SK-N-SH (cell line): Measurements from ENCODE around the gene SMCO2. TPM values are rescaled to one million over a fixed set of nuclear protein-coding genes. Genes with fewer than 3 reads are reported as not detected.
"Not testable (repeated sequence)": the region's sequence is repeated elsewhere in the genome, so short reads cannot be mapped to it uniquely, and the experiment has no call there.

Experiments
- CTCF ChIA-PET: fragments of 300-600, 350-600 bp; formaldehyde crosslinking; extraction: SDS; loops from one replicate; lab custom pipeline; 2021; lab: Yijun Ruan, JAX
- POLR2A ChIA-PET: fragments of 350-600 bp; sonication (Branson Sonifier 250); formaldehyde crosslinking; extraction: SDS; loops from one replicate; lab custom pipeline; 2020; ENCODE audit warnings: antibody characterized with exemption, inconsistent platforms; lab: Yijun Ruan, JAX
- DNase-seq: peaks from one replicate; pipeline ENCODE4 v3.0.0; 2012
- H2AFZ ChIP-seq: fragments of 200-600 bp; sonication (generic); 2 replicates; pipeline ENCODE4 v1.8.1; 2016; ENCODE audit warnings: antibody characterized with exemption, mild to moderate bottlenecking, low read depth
- H3F3A ChIP-seq: fragments of 200-600 bp; sonication (generic); replicated peaks from 2 replicates; pipeline ENCODE3; 2016; ENCODE audit warnings: antibody characterized with exemption, mild to moderate bottlenecking; ENCODE audit not compliant: insufficient read depth
- H3K27ac ChIP-seq, 2 experiments: fragments of 200-500 bp in 1 of 2; fragments of 200-600 bp in 1 of 2; sonication (Bioruptor generic) in 1 of 2; sonication (generic), shearing (Covaris generic) in 1 of 2; 2 replicates each; pipeline versions ENCODE4 v1.5.1 to v1.6.1; 2014 to 2016; ENCODE audit warnings: low read depth in 2 of 2, inconsistent platforms in 1 of 2, low read length in 1 of 2, mild to moderate bottlenecking in 1 of 2, mixed read lengths in 1 of 2
- H3K27me3 ChIP-seq: fragments of 200-600 bp; sonication (generic), shearing (Covaris generic); 2 replicates; pipeline ENCODE4 v1.6.1; 2016; ENCODE audit warnings: mixed run types; ENCODE audit not compliant: insufficient read depth
- H3K36me3 ChIP-seq, 2 experiments: fragments of 200-500 bp in 1 of 2; fragments of 200-600 bp in 1 of 2; sonication (Bioruptor generic) in 1 of 2; sonication (generic) in 1 of 2; replicated peaks in 1 of 2; 2 replicates each; pipeline versions ENCODE3 to v1.5.1; 2014 to 2016; ENCODE audit warnings: low read length in 1 of 2, mild to moderate bottlenecking in 1 of 2; ENCODE audit not compliant: insufficient read depth in 2 of 2, control insufficient read depth in 1 of 2
- H3K4me1 ChIP-seq, 2 experiments: fragments of 200-500 bp in 1 of 2; fragments of 200-600 bp in 1 of 2; sonication (Bioruptor generic) in 1 of 2; sonication (generic), shearing (Covaris generic) in 1 of 2; 2 replicates each; pipeline versions ENCODE4 v1.5.1 to v1.6.1; 2014 to 2016; ENCODE audit warnings: low read depth in 1 of 2, low read length in 1 of 2, mixed run types in 1 of 2; ENCODE audit not compliant: insufficient read depth in 2 of 2, control insufficient read depth in 1 of 2
- H3K4me2 ChIP-seq: fragments of 200-600 bp; sonication (generic), shearing (Covaris generic); 2 replicates; pipeline ENCODE4 v1.6.1; 2017; ENCODE audit warnings: mixed run types
- H3K4me3 ChIP-seq, 2 experiments: fragments of 200-500 bp in 1 of 2; fragments of 200-600 bp in 1 of 2; sonication (Bioruptor generic) in 1 of 2; sonication (generic), shearing (Covaris generic) in 1 of 2; 2 replicates each; pipeline versions ENCODE4 v1.5.1 to v1.8.1; 2014 to 2016; ENCODE audit warnings: low read depth in 2 of 2, inconsistent platforms in 1 of 2, low read length in 1 of 2, mild to moderate bottlenecking in 1 of 2, mixed read lengths in 1 of 2, moderate library complexity in 1 of 2
- H3K79me2 ChIP-seq: fragments of 200-600 bp; sonication (generic); 2 replicates; pipeline ENCODE4 v1.8.1; 2017; ENCODE audit warnings: mild to moderate bottlenecking; ENCODE audit not compliant: insufficient read depth
- H3K9ac ChIP-seq: fragments of 200-600 bp; sonication (generic); 2 replicates; pipeline ENCODE4 v1.6.1; 2017; ENCODE audit warnings: mixed run types
- H3K9me2 ChIP-seq: fragments of 200-600 bp; sonication (generic); 2 replicates; pipeline ENCODE4 v1.6.1; 2017; ENCODE audit warnings: mixed run types
- H3K9me3 ChIP-seq: fragments of 200-600 bp; sonication (generic); 2 replicates; pipeline ENCODE4 v1.6.1; 2017; ENCODE audit warnings: mixed run types, mild to moderate bottlenecking, moderate library complexity
- H4K20me1 ChIP-seq: fragments of 200-600 bp; sonication (generic); 2 replicates; pipeline ENCODE4 v1.6.1; 2017; ENCODE audit warnings: mild to moderate bottlenecking, mixed run types; ENCODE audit not compliant: insufficient read depth
- FOSL2 ChIP-seq: IDR thresholded peaks from 2 replicates; pipeline ENCODE4 v1.4.0; 2012; ENCODE audit warnings: low read depth, mild to moderate bottlenecking, moderate library complexity, borderline replicate concordance
- FOXM1 ChIP-seq: IDR thresholded peaks from 2 replicates; pipeline ENCODE4 v1.4.0; 2012; ENCODE audit warnings: low read depth, mild to moderate bottlenecking
- TCF12 ChIP-seq: IDR thresholded peaks from 2 replicates; pipeline ENCODE4 v1.4.0; 2012
- WGBS: methylation state at CpG from one replicate; pipeline ENCODE4 v1.1.6; 2017; ENCODE audit warnings: low lambda C conversion rate; 5-methylcytosine and 5-hydroxymethylcytosine counted together
- polyA plus RNA-seq, 3 experiments: library from polyadenylated mRNA; depleted of rRNA; stranded (reverse); fragments of >200 nt; gene quantifications; 2 replicates each; pipeline ENCODE4 v1.2.3, GENCODE V29; 2012

The SMCO2 gene
- polyA plus RNA-seq, 1 of the 3 experiments (the other 2 are of a cell fraction): 0.21 TPM

- peak overlapping the region in 1 of 2 experiments; percentile 68; a peak in 1 of 4 replicates for H3K27ac ChIP-seq
- no peaks in the 10 kb centered on the region for H3K9me2 ChIP-seq
- peaks cover 0 to 24% of the 10 kb centered on the region in 2 experiments; a peak in 2 of 4 replicates for H3K4me1 ChIP-seq
- peaks cover 70% of the 10 kb centered on the region for H4K20me1 ChIP-seq
- peaks cover 100% of the 10 kb centered on the region for H3K79me2 ChIP-seq
- no peak overlapping the region for H3K9ac ChIP-seq
- peaks cover 21% of the 10 kb centered on the region for H3F3A ChIP-seq
- WGBS: 94% methylated on average over 8 of the region's 8 CpGs
- peaks cover 8 to 21% of the 10 kb centered on the region in 2 experiments for H3K36me3 ChIP-seq
- no peaks in the 10 kb centered on the region for H3K27me3 ChIP-seq
- ChIA-PET CTCF (interaction anchor here (1.3 kb wide), 1 partner anchor 21 kb away, joined by 3 read pairs; no protein-coding TSS in a partner anchor), POLR2A (no interaction called here)
- no peak for DNase-seq
- H3K4me2 ChIP-seq: no peak overlapping the region
- H3K4me3 ChIP-seq: 0 out of 4 replicates have a peak overlapping the region, but pooled peaks of 1 of the 2 experiments have one; percentile 5
- no peaks in the 10 kb centered on the region for H3K9me3 ChIP-seq
- no peak overlapping the region for H2AFZ ChIP-seq
- no peak for TF ChIP-seq FOXM1
Observed at GRCh38 chr12:27541031-27541719, 94.6 kb downstream of the SMCO2 start.

- no peak for DNase-seq
- Histone ChIP-seq H3K4me2 (peak overlapping the region; percentile 15; the same call in 1 of the 2 replicates), H3K27me3 (no peaks in the 10 kb centered on the region), H3K79me2 (peaks cover 100% of the 10 kb centered on the region), H3K4me1 (peaks cover 0 to 25% of the 10 kb centered on the region in 2 experiments; a peak in 2 of 4 replicates), H3K27ac (peak overlapping the region in 1 of 2 experiments; percentile 68; a peak in 2 of 4 replicates), H3K9me2 (no peaks in the 10 kb centered on the region), H3K9ac (peak overlapping the region; percentile 13; the same call in 1 of the 2 replicates), H3F3A (peaks cover 29% of the 10 kb centered on the region), H3K4me3 (no peak overlapping the region), H3K36me3 (peaks cover 0 to 14% of the 10 kb centered on the region in 2 experiments), H3K9me3 (no peaks in the 10 kb centered on the region), H4K20me1 (peaks cover 55% of the 10 kb centered on the region), H2AFZ (no peak overlapping the region)
- CTCF ChIA-PET: interaction anchor here (0.7 to 1.3 kb wide), 2 partner anchors 20 to 34 kb away, joined by 3 read pairs; no protein-coding TSS in a partner anchor
- WGBS: 67% methylated on average over 5 of the region's 5 CpGs
- TF ChIP-seq FOSL2 (no peak; the same call in 1 of the 2 replicates), TCF12 (peak; percentile 11; the same call in 1 of the 2 replicates)
- POLR2A ChIA-PET: no interaction called here
Observed at GRCh38 chr12:27542628-27543027, 96.1 kb downstream of the SMCO2 start.

GRCh38 chr12:27544858-27545257 is 98.3 kb downstream of the SMCO2 start:
- H3K4me3 ChIP-seq, H3K27ac ChIP-seq, H3K4me2 ChIP-seq, H3K27me3 ChIP-seq, H3K9me2 ChIP-seq, POLR2A ChIA-PET, H3K9me3 ChIP-seq, DNase-seq, H2AFZ ChIP-seq, CTCF ChIA-PET, H3K9ac ChIP-seq: not testable (repeated sequence)
- H3F3A ChIP-seq: peaks cover 51% of the 10 kb centered on the region
- H3K36me3 ChIP-seq: peaks cover 0 to 10% of the 10 kb centered on the region in 2 experiments
- peaks cover 98% of the 10 kb centered on the region for H3K79me2 ChIP-seq
- peaks cover 8 to 34% of the 10 kb centered on the region in 2 experiments for H3K4me1 ChIP-seq
- peaks cover 33% of the 10 kb centered on the region; the same call in 1 of the 2 replicates for H4K20me1 ChIP-seq
- 100% methylated on average over 1 of the region's 1 CpG for WGBS
